Gastroesophageal sphincter (tissue), 2 donors: ENCODE data around the gene NELFB.

Experiments used
- EP300 ChIP-seq: sonication (generic); formaldehyde crosslinking; IDR thresholded peaks from one replicate; pipeline ENCODE4 v1.6.1; 2017; ENCODE audit warnings: antibody characterized with exemption, mild to moderate bottlenecking
- POLR2A ChIP-seq, 2 donors: fragments of 450-650 bp; IDR thresholded peaks; one replicate each; pipeline ENCODE4 v1.6.1; 2017; ENCODE audit warnings: antibody characterized with exemption in 2 of 2, mild to moderate bottlenecking in 2 of 2, moderate library complexity in 1 of 2

- TF ChIP-seq EP300 (no peak), POLR2A (IDR thresholded peaks at IDR 0.05) (no peak)
These were observed 64.8 kb downstream of the NELFB start for GRCh38 chr9:137319739-137320551.
